ENCODE data around the gene SLC17A5. TPM values are rescaled to one million over a fixed set of nuclear protein-coding genes. Genes with fewer than 3 reads are reported as not detected.

Gene SLC17A5
- total and polyA plus RNA-seq, 9 of the 15 experiments (the other 6 are each of a cell fraction or from before 2014, with no cell fraction given), result 1.3 to 7.2 (median 3.4) TPM

DNA sequence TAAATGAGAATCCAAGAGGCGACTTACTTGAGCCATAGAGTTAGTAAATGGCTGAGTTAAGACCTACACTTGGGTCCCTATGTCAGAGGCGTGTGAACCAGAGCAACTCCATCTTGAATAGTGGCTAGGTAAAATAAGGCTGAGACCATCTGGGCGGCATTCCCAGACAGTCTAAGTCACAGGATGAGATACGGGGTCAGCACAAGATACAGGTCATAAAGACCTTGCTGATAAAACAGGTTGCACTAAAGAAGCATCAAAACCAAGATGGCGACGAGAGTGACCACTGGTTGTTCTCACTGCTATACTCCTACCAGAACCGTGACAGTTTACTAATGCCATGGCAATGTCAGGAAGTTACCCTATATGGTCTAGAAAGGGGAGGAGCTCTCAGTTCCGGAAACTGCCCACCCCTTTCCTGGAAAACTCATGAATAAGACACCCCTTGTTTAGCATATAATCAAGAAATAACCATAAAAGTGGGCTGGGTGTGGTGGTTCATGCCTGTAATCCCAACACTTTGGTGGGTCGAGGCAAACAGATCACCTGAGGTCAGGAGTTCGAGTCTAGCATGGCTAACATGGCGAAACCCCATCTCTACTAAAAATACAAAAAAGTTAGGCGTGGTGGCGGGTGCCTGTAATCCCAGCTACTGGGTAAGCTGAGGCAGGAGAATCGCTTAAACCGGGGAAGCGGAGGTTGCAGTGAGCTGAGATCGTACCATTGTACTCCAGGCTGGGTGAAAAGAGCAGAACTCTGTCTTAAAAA, 89.0 kb downstream of the SLC17A5 start (continued):
- TF ChIP-seq, protein P1, sequence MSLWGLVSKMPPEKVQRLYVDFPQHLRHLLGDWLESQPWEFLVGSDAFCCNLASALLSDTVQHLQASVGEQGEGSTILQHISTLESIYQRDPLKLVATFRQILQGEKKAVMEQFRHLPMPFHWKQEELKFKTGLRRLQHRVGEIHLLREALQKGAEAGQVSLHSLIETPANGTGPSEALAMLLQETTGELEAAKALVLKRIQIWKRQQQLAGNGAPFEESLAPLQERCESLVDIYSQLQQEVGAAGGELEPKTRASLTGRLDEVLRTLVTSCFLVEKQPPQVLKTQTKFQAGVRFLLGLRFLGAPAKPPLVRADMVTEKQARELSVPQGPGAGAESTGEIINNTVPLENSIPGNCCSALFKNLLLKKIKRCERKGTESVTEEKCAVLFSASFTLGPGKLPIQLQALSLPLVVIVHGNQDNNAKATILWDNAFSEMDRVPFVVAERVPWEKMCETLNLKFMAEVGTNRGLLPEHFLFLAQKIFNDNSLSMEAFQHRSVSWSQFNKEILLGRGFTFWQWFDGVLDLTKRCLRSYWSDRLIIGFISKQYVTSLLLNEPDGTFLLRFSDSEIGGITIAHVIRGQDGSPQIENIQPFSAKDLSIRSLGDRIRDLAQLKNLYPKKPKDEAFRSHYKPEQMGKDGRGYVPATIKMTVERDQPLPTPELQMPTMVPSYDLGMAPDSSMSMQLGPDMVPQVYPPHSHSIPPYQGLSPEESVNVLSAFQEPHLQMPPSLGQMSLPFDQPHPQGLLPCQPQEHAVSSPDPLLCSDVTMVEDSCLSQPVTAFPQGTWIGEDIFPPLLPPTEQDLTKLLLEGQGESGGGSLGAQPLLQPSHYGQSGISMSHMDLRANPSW (CRISPR knock-in tag; IDR thresholded peaks at IDR 0.05), result no peak
- TF ChIP-seq, protein P2, sequence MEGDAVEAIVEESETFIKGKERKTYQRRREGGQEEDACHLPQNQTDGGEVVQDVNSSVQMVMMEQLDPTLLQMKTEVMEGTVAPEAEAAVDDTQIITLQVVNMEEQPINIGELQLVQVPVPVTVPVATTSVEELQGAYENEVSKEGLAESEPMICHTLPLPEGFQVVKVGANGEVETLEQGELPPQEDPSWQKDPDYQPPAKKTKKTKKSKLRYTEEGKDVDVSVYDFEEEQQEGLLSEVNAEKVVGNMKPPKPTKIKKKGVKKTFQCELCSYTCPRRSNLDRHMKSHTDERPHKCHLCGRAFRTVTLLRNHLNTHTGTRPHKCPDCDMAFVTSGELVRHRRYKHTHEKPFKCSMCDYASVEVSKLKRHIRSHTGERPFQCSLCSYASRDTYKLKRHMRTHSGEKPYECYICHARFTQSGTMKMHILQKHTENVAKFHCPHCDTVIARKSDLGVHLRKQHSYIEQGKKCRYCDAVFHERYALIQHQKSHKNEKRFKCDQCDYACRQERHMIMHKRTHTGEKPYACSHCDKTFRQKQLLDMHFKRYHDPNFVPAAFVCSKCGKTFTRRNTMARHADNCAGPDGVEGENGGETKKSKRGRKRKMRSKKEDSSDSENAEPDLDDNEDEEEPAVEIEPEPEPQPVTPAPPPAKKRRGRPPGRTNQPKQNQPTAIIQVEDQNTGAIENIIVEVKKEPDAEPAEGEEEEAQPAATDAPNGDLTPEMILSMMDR (IDR thresholded peaks at IDR 0.05 in 2 of 3, conservative IDR thresholded peaks at IDR 0.05 in 1 of 3; ENCODE audit: insufficient read depth in 2 of 3, low read depth in 1 of 3, low read length in 3 of 3), result no peak
- peak; percentile 93 for TF ChIP-seq RNF219 (CRISPR knock-in tag; IDR thresholded peaks at IDR 0.05)
- TF ChIP-seq, protein P3, sequence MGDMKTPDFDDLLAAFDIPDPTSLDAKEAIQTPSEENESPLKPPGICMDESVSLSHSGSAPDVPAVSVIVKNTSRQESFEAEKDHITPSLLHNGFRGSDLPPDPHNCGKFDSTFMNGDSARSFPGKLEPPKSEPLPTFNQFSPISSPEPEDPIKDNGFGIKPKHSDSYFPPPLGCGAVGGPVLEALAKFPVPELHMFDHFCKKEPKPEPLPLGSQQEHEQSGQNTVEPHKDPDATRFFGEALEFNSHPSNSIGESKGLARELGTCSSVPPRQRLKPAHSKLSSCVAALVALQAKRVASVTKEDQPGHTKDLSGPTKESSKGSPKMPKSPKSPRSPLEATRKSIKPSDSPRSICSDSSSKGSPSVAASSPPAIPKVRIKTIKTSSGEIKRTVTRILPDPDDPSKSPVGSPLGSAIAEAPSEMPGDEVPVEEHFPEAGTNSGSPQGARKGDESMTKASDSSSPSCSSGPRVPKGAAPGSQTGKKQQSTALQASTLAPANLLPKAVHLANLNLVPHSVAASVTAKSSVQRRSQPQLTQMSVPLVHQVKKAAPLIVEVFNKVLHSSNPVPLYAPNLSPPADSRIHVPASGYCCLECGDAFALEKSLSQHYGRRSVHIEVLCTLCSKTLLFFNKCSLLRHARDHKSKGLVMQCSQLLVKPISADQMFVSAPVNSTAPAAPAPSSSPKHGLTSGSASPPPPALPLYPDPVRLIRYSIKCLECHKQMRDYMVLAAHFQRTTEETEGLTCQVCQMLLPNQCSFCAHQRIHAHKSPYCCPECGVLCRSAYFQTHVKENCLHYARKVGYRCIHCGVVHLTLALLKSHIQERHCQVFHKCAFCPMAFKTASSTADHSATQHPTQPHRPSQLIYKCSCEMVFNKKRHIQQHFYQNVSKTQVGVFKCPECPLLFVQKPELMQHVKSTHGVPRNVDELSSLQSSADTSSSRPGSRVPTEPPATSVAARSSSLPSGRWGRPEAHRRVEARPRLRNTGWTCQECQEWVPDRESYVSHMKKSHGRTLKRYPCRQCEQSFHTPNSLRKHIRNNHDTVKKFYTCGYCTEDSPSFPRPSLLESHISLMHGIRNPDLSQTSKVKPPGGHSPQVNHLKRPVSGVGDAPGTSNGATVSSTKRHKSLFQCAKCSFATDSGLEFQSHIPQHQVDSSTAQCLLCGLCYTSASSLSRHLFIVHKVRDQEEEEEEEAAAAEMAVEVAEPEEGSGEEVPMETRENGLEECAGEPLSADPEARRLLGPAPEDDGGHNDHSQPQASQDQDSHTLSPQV (IDR thresholded peaks at IDR 0.05), result peak; percentile 100

Measured in K562 (cell line).